ENCODE data around the gene MON2. TPM values are rescaled to one million over a fixed set of nuclear protein-coding genes. Genes with fewer than 3 reads are reported as not detected.

Gene MON2
- total and polyA plus RNA-seq, 10 of the 15 experiments (the other 5 are each of a cell fraction or from before 2014, with no cell fraction given): 5.4 to 34.3 (median 23.4) TPM

DNA sequence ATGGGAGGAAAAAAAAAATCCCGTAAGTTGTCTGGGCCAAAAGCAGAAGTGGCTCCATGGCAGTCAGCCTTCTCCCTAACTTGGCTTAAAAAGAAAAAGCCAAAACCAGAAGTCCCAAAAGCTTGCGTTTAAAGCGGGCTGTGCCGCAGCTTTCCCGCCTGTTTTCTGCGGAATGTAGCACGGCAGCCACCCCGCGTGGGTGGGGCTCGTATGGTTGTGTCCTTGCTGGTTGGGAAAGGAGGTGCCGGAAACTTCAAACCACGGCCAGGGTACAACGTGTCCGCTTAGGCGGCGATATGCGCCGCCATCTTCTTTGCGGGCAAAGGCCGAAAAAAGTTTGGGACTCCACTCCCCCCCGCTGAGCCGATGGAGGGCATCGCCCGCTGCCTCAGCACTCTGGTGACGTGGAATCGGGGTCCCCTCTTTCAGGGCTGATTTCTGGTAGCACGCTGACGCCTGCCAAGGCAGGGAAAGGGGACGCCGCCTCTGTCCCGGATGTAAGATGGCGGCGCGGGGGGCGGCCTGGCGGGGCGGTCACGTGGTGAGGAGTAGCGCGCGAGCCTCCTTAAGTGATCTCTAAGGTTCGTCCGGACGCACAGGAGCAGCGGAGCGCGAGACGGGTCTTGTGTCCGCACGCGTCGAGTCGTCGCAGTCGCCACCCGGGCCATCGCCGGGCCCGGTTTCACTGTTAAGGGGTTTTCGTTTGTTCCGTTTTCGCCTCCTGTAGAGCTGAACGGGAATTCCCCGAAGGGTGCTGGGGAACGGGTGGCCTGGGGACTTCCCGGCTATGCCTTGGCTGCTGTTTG, 135.8 kb downstream of the MON2 start (continued):
- TF ChIP-seq, protein P1, sequence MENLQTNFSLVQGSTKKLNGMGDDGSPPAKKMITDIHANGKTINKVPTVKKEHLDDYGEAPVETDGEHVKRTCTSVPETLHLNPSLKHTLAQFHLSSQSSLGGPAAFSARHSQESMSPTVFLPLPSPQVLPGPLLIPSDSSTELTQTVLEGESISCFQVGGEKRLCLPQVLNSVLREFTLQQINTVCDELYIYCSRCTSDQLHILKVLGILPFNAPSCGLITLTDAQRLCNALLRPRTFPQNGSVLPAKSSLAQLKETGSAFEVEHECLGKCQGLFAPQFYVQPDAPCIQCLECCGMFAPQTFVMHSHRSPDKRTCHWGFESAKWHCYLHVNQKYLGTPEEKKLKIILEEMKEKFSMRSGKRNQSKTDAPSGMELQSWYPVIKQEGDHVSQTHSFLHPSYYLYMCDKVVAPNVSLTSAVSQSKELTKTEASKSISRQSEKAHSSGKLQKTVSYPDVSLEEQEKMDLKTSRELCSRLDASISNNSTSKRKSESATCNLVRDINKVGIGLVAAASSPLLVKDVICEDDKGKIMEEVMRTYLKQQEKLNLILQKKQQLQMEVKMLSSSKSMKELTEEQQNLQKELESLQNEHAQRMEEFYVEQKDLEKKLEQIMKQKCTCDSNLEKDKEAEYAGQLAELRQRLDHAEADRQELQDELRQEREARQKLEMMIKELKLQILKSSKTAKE (IDR thresholded peaks at IDR 0.05; ENCODE audit: low read depth, poor library complexity, severe bottlenecking): peak; percentile 47
- TF ChIP-seq, protein P2, sequence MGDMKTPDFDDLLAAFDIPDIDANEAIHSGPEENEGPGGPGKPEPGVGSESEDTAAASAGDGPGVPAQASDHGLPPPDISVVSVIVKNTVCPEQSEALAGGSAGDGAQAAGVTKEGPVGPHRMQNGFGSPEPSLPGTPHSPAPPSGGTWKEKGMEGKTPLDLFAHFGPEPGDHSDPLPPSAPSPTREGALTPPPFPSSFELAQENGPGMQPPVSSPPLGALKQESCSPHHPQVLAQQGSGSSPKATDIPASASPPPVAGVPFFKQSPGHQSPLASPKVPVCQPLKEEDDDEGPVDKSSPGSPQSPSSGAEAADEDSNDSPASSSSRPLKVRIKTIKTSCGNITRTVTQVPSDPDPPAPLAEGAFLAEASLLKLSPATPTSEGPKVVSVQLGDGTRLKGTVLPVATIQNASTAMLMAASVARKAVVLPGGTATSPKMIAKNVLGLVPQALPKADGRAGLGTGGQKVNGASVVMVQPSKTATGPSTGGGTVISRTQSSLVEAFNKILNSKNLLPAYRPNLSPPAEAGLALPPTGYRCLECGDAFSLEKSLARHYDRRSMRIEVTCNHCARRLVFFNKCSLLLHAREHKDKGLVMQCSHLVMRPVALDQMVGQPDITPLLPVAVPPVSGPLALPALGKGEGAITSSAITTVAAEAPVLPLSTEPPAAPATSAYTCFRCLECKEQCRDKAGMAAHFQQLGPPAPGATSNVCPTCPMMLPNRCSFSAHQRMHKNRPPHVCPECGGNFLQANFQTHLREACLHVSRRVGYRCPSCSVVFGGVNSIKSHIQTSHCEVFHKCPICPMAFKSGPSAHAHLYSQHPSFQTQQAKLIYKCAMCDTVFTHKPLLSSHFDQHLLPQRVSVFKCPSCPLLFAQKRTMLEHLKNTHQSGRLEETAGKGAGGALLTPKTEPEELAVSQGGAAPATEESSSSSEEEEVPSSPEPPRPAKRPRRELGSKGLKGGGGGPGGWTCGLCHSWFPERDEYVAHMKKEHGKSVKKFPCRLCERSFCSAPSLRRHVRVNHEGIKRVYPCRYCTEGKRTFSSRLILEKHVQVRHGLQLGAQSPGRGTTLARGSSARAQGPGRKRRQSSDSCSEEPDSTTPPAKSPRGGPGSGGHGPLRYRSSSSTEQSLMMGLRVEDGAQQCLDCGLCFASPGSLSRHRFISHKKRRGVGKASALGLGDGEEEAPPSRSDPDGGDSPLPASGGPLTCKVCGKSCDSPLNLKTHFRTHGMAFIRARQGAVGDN (IDR thresholded peaks at IDR 0.05): peak; percentile 89
- no peak for TF ChIP-seq CEBPB (IDR thresholded peaks at IDR 0.05; ENCODE audit: borderline replicate concordance in 1 of 2, low read depth in 2 of 2, low read length in 2 of 2)
- TF ChIP-seq, protein P3, sequence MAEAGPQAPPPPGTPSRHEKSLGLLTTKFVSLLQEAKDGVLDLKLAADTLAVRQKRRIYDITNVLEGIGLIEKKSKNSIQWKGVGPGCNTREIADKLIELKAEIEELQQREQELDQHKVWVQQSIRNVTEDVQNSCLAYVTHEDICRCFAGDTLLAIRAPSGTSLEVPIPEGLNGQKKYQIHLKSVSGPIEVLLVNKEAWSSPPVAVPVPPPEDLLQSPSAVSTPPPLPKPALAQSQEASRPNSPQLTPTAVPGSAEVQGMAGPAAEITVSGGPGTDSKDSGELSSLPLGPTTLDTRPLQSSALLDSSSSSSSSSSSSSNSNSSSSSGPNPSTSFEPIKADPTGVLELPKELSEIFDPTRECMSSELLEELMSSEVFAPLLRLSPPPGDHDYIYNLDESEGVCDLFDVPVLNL (IDR thresholded peaks at IDR 0.05; ENCODE audit: low read depth, low read length): no peak
- TF ChIP-seq BACH1 (IDR thresholded peaks at IDR 0.05; ENCODE audit: borderline replicate concordance): no peak
- TF ChIP-seq CREB1 (IDR thresholded peaks at IDR 0.05; ENCODE audit: low read depth): peak; percentile 72
- TF ChIP-seq, protein P4, sequence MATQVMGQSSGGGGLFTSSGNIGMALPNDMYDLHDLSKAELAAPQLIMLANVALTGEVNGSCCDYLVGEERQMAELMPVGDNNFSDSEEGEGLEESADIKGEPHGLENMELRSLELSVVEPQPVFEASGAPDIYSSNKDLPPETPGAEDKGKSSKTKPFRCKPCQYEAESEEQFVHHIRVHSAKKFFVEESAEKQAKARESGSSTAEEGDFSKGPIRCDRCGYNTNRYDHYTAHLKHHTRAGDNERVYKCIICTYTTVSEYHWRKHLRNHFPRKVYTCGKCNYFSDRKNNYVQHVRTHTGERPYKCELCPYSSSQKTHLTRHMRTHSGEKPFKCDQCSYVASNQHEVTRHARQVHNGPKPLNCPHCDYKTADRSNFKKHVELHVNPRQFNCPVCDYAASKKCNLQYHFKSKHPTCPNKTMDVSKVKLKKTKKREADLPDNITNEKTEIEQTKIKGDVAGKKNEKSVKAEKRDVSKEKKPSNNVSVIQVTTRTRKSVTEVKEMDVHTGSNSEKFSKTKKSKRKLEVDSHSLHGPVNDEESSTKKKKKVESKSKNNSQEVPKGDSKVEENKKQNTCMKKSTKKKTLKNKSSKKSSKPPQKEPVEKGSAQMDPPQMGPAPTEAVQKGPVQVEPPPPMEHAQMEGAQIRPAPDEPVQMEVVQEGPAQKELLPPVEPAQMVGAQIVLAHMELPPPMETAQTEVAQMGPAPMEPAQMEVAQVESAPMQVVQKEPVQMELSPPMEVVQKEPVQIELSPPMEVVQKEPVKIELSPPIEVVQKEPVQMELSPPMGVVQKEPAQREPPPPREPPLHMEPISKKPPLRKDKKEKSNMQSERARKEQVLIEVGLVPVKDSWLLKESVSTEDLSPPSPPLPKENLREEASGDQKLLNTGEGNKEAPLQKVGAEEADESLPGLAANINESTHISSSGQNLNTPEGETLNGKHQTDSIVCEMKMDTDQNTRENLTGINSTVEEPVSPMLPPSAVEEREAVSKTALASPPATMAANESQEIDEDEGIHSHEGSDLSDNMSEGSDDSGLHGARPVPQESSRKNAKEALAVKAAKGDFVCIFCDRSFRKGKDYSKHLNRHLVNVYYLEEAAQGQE (IDR thresholded peaks at IDR 0.05; ENCODE audit: low read depth, low read length): 0 out of 2 replicates have a peak, but pooled peaks have one; percentile 17
- TF ChIP-seq TCF3 (IDR thresholded peaks at IDR 0.05; ENCODE audit: borderline replicate concordance, insufficient read depth, low read depth, low read length): no peak
- no peak; the same call in 1 of the 2 replicates for TF ChIP-seq TBL1XR1 (IDR thresholded peaks at IDR 0.05; ENCODE audit: low read depth, low read length)
- TF ChIP-seq MTA2 (IDR thresholded peaks at IDR 0.05; ENCODE audit: low read depth): peak; percentile 55; the same call in 1 of the 2 replicates
- TF ChIP-seq MYC (IDR thresholded peaks at IDR 0.05; ENCODE audit: insufficient read depth, insufficient read length, insufficient replicate concordance, low read length, severe bottlenecking): peak; percentile 95
- 0 out of 2 replicates have a peak, but pooled peaks have one; percentile 8 for TF ChIP-seq IRF4 (IDR thresholded peaks at IDR 0.05; ENCODE audit: low read depth, low read length)
- TF ChIP-seq PML (IDR thresholded peaks at IDR 0.05; ENCODE audit: low read length): no peak; the same call in 1 of the 2 replicates
- TF ChIP-seq RB1 (IDR thresholded peaks at IDR 0.05; ENCODE audit: borderline replicate concordance): no peak; the same call in 1 of the 2 replicates
- TF ChIP-seq, protein P5, sequence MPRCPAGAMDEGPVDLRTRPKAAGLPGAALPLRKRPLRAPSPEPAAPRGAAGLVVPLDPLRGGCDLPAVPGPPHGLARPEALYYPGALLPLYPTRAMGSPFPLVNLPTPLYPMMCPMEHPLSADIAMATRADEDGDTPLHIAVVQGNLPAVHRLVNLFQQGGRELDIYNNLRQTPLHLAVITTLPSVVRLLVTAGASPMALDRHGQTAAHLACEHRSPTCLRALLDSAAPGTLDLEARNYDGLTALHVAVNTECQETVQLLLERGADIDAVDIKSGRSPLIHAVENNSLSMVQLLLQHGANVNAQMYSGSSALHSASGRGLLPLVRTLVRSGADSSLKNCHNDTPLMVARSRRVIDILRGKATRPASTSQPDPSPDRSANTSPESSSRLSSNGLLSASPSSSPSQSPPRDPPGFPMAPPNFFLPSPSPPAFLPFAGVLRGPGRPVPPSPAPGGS (IDR thresholded peaks at IDR 0.05; ENCODE audit: borderline replicate concordance, insufficient read depth, low read depth, low read length, poor library complexity, severe bottlenecking): peak; percentile 97
